Measurements from ENCODE around the gene GINS2.

The GINS2 gene

DNA sequence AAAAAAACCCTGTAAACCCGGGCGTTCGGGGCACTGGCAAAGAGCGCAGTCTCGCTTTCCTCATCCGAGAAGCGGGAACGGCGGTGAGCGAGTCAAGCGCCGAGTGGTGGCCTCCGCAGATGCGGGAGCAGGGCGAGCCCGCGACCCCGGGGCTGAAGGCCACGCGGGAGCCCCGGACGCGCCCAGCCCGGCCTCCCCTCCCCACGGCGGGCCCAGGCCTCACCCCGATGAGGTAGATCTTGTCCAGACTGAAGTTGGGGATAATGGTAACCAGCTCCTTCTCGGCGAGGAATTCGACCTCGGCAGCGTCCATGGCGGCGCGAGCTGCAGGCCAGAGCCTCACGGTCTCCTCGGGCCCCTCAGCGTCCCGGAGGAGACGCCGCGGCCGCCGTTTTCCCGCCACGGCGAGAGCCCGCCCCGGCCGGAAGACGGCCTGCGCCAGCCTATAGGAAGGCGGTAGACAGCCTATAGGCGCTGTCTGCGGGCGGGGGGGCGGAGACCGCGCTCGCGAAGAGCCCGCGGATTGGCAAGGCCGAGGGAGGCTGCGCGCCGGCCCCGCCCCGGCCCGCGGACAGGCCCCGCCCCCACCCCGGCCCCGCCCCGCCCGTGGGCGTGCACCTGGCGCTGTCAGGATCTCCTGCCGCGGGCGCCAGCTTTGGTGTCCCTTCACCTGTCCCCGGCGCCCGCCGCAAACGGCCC is at the start of gene GINS2:
Gene GINS2 (minus strand): TSS at position 369 of the 699 bp plus-strand sequence. CDS start 56 bp downstream, at position 313.
- Histone ChIP-seq H3K9ac (ENCODE audit: low read depth, low read length, poor library complexity, severe bottlenecking) (peak within 1 kb of the TSS; percentile 85), H3K27me3 (ENCODE audit: insufficient read depth, low read length, poor library complexity, severe bottlenecking) (no peaks in the 10 kb centered on the region), H3K79me2 (ENCODE audit: insufficient read depth, low read length) (peaks cover 45% of the 10 kb centered on the region), H4K20me1 (ENCODE audit: insufficient read depth, low read length, poor library complexity, severe bottlenecking) (peaks cover 16% of the 10 kb centered on the region), H3K9me3 (ENCODE audit: insufficient read depth, low read depth, low read length) (no peaks in the 10 kb centered on the region), H3K36me3 (ENCODE audit: insufficient read depth, low read length) (no peaks in the 10 kb centered on the region), H3K4me3 (ENCODE audit: low read length, poor library complexity, severe bottlenecking) (peak within 1 kb of the TSS; percentile 96), H3K9me2 (replicated peaks; ENCODE audit: low read depth, low read length) (no peaks in the 10 kb centered on the region), H3K4me1 (ENCODE audit: insufficient read depth, low read length, poor library complexity, severe bottlenecking) (peaks cover 14% of the 10 kb centered on the region), H3K4me2 (ENCODE audit: low read depth, low read length, poor library complexity, severe bottlenecking) (peak within 1 kb of the TSS; percentile 87), H3F3A (ENCODE audit: low read depth) (no peaks in the 10 kb centered on the region), H2AFZ (ENCODE audit: low read length) (peak within 1 kb of the TSS; percentile 91)
- TF ChIP-seq, protein P1, sequence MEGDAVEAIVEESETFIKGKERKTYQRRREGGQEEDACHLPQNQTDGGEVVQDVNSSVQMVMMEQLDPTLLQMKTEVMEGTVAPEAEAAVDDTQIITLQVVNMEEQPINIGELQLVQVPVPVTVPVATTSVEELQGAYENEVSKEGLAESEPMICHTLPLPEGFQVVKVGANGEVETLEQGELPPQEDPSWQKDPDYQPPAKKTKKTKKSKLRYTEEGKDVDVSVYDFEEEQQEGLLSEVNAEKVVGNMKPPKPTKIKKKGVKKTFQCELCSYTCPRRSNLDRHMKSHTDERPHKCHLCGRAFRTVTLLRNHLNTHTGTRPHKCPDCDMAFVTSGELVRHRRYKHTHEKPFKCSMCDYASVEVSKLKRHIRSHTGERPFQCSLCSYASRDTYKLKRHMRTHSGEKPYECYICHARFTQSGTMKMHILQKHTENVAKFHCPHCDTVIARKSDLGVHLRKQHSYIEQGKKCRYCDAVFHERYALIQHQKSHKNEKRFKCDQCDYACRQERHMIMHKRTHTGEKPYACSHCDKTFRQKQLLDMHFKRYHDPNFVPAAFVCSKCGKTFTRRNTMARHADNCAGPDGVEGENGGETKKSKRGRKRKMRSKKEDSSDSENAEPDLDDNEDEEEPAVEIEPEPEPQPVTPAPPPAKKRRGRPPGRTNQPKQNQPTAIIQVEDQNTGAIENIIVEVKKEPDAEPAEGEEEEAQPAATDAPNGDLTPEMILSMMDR (conservative IDR thresholded peaks at IDR 0.05; ENCODE audit: low read length), result no peak
- TF ChIP-seq EZH2phosphoT487 (IDR thresholded peaks at IDR 0.05; ENCODE audit: borderline replicate concordance), result no peak

DNA sequence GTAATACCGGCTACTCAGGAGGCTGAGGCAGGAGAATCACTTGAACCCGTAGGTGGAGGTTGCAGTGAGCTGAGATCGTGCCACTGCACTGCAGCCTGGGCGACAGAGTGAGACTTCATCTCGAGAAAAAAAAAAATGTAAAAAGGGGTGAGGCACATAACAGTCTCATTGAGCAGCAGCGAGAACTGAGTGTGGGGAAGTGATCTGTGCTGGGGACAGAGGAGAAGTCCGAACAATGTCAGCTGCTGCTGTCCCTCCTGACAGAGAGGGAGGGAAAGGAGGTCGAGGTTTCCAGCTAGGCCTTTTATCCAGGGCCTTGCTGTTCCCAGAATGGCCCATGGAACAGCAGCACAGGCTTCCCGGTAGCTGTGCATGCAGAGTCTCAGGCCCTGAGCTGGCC is 48.2 kb upstream of the GINS2 start:
- no peaks in the 10 kb centered on the region for H3K36me3 ChIP-seq (ENCODE audit: insufficient read depth, low read length)
- H3K4me3 ChIP-seq (ENCODE audit: low read length, poor library complexity, severe bottlenecking), result no peak overlapping the region
- H3K27me3 ChIP-seq (ENCODE audit: insufficient read depth, low read length, poor library complexity, severe bottlenecking), result no peaks in the 10 kb centered on the region
- H3K4me1 ChIP-seq (ENCODE audit: insufficient read depth, low read length, poor library complexity, severe bottlenecking), result peaks cover 3% of the 10 kb centered on the region
- H4K20me1 ChIP-seq (ENCODE audit: insufficient read depth, low read length, poor library complexity, severe bottlenecking), result no peaks in the 10 kb centered on the region
- H3K9me3 ChIP-seq (ENCODE audit: insufficient read depth, low read depth, low read length), result no peaks in the 10 kb centered on the region
- H2AFZ ChIP-seq (ENCODE audit: low read length), result no peak overlapping the region
- no peak overlapping the region for H3K4me2 ChIP-seq (ENCODE audit: low read depth, low read length, poor library complexity, severe bottlenecking)
- H3K79me2 ChIP-seq (ENCODE audit: insufficient read depth, low read length), result no peaks in the 10 kb centered on the region
- H3K9ac ChIP-seq (ENCODE audit: low read depth, low read length, poor library complexity, severe bottlenecking), result no peak overlapping the region
- TF ChIP-seq EZH2phosphoT487 (IDR thresholded peaks at IDR 0.05; ENCODE audit: borderline replicate concordance), result no peak
- TF ChIP-seq, protein P1 (conservative IDR thresholded peaks at IDR 0.05; ENCODE audit: low read length), result no peak
- no peaks in the 10 kb centered on the region for H3F3A ChIP-seq (ENCODE audit: low read depth)
- H3K9me2 ChIP-seq (replicated peaks; ENCODE audit: low read depth, low read length), result no peaks in the 10 kb centered on the region

DNA sequence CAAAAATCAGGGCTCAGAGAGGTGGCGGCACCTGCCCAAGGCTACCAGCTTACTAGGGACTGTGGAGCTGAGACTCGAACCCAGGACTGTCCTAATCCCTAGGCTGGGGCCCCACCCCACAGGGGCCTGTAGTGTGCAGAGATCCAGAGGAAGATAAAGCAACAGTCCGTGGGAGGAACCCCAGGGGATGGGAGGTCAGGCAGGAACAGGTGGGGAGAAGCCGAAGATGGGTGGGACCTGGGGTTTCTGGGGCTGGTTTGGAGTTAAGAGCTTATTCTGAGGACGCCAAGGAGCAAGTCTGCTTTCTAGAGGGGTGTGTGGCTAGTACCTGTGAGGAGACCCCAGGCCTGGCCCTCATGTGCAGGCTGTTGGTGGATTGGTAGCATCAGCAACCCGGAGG is 47.2 kb upstream of the GINS2 start:
- no peaks in the 10 kb centered on the region for H3K9me3 ChIP-seq (ENCODE audit: insufficient read depth, low read depth, low read length)
- no peaks in the 10 kb centered on the region for H3K36me3 ChIP-seq (ENCODE audit: insufficient read depth, low read length)
- H3K4me3 ChIP-seq (ENCODE audit: low read length, poor library complexity, severe bottlenecking), result no peak overlapping the region
- H4K20me1 ChIP-seq (ENCODE audit: insufficient read depth, low read length, poor library complexity, severe bottlenecking), result no peaks in the 10 kb centered on the region
- no peaks in the 10 kb centered on the region for H3K79me2 ChIP-seq (ENCODE audit: insufficient read depth, low read length)
- H3K9ac ChIP-seq (ENCODE audit: low read depth, low read length, poor library complexity, severe bottlenecking), result no peak overlapping the region
- no peaks in the 10 kb centered on the region for H3F3A ChIP-seq (ENCODE audit: low read depth)
- peaks cover 3% of the 10 kb centered on the region for H3K4me1 ChIP-seq (ENCODE audit: insufficient read depth, low read length, poor library complexity, severe bottlenecking)
- TF ChIP-seq, protein P1 (conservative IDR thresholded peaks at IDR 0.05; ENCODE audit: low read length), result no peak
- TF ChIP-seq EZH2phosphoT487 (IDR thresholded peaks at IDR 0.05; ENCODE audit: borderline replicate concordance), result no peak
- H3K27me3 ChIP-seq (ENCODE audit: insufficient read depth, low read length, poor library complexity, severe bottlenecking), result no peaks in the 10 kb centered on the region
- H2AFZ ChIP-seq (ENCODE audit: low read length), result no peak overlapping the region
- H3K4me2 ChIP-seq (ENCODE audit: low read depth, low read length, poor library complexity, severe bottlenecking), result no peak overlapping the region
- no peaks in the 10 kb centered on the region for H3K9me2 ChIP-seq (replicated peaks; ENCODE audit: low read depth, low read length)
